ENCODE results near the gene MIPEP. TPM values are rescaled to one million over a fixed set of nuclear protein-coding genes. Genes with fewer than 3 reads are reported as not detected.

The MIPEP gene
- total and polyA plus RNA-seq, 4 donors = 3.6 to 9.1 (median 6.5) TPM

- Histone ChIP-seq H3K4me3 (ENCODE audit: low read length in 2 of 2) (no peak overlapping the region), H3K27me3 (ENCODE audit: control insufficient read depth in 1 of 2, insufficient read depth in 2 of 2, low read length in 1 of 2) (no peaks in the 10 kb centered on the region), H3K9me3 (ENCODE audit: control insufficient read depth, low read length) (no peaks in the 10 kb centered on the region), H3K4me1 (ENCODE audit: control insufficient read depth in 1 of 2, insufficient read depth in 2 of 2, low read length in 2 of 2) (no peaks in the 10 kb centered on the region), H3K36me3 (ENCODE audit: control insufficient read depth in 1 of 2, insufficient read depth in 2 of 2, low read length in 1 of 2) (no peaks in the 10 kb centered on the region), H3K27ac (ENCODE audit: low read depth in 1 of 2, low read length in 2 of 2) (no peak overlapping the region)
- intact Hi-C loops (cut with DNase I) = no loop called here
- WGBS, 2 donors = 97% methylated on average over 2 of the region's 2 CpGs
- ATAC-seq (ENCODE audit: low FRiP score) = no peak
- DNase-seq = no peak
These were observed 204.6 kb downstream of the MIPEP start for GRCh38 chr13:23684647-23685046.

DNA sequence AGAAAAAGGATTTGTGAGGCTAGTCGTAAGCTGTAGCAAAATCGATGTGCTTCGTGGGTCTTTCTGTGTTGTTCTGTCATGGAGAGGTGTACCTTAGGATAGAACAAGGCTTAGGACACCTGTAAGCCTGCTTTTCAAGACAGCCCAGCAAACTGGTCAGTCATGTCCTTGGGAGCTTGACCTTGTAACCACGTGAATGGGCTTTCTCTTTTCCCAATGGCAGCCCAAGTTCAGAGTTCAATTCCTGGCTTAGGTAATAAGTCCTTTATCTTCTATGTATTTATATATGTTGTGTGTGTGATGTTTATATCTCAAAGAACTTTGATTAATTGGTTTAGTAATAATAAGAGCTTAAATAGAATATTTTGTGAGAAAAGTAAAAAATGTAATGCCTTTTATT lies 206.1 kb downstream of the MIPEP start:
- 80 to 81% methylated on average over 4 of the region's 4 CpGs for WGBS, 2 donors
- intact Hi-C loops (cut with DNase I) = no loop called here
- no peak for ATAC-seq (ENCODE audit: low FRiP score)

DNA sequence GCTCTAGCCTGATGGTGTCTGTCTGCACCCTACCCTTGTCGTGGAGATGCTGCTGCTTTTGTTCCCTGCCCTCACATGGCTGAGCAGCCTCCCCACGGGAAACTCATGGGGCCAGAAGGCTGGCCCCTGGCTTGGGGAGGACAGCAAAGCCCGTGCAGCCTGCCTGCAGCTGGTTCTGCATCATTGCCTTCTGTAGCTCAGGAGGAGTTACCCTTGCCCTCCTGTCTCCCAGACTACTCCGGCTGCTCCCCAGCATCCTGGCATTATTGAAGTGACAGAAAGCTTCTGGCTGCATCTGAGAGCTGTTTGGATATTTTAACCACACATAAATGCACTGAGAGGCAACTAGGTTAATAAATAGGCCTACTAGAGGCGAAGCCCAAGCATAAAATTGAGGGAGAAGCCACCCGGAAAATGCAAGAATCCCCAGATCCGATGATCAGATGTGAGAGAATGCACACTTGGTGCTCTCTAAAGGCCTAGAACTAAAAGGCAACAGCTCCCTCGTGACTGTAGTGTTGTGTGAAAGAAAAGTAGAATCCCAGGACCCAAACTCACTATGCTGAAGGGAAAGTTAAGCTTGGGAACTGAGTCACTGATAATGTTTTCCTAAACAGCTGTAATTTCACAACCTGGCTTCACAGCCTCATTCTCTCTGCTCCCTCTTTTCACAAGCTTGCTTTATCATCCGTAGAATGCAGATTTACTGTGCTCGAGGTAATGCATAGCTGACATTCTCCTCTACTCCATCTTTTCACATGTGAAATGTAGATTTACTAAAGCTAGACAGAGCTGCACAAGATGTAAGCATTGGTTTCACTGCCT lies 208.1 kb downstream of the MIPEP start:
- H3K4me1 ChIP-seq (ENCODE audit: control insufficient read depth in 1 of 2, insufficient read depth in 2 of 2, low read length in 2 of 2) = no peaks in the 10 kb centered on the region

More for the DNA sequence above, 206.1 kb downstream of the MIPEP start:
- Histone ChIP-seq H3K9me3 (ENCODE audit: control insufficient read depth, low read length) (no peaks in the 10 kb centered on the region), H3K27me3 (ENCODE audit: control insufficient read depth in 1 of 2, insufficient read depth in 2 of 2, low read length in 1 of 2) (no peaks in the 10 kb centered on the region), H3K4me1 (ENCODE audit: control insufficient read depth in 1 of 2, insufficient read depth in 2 of 2, low read length in 2 of 2) (no peaks in the 10 kb centered on the region), H3K36me3 (ENCODE audit: control insufficient read depth in 1 of 2, insufficient read depth in 2 of 2, low read length in 1 of 2) (no peaks in the 10 kb centered on the region), H3K4me3 (ENCODE audit: low read length in 2 of 2) (no peak overlapping the region), H3K27ac (ENCODE audit: low read depth in 1 of 2, low read length in 2 of 2) (no peak overlapping the region)
- DNase-seq = no peak

More for the DNA sequence above, 208.1 kb downstream of the MIPEP start:
- intact Hi-C loops (cut with DNase I) = no loop called here
- H3K27me3 ChIP-seq (ENCODE audit: control insufficient read depth in 1 of 2, insufficient read depth in 2 of 2, low read length in 1 of 2) = no peaks in the 10 kb centered on the region
- H3K9me3 ChIP-seq (ENCODE audit: control insufficient read depth, low read length) = no peaks in the 10 kb centered on the region
- 80 to 83% methylated on average over 10 of the region's 10 CpGs for WGBS, 2 donors
- no peaks in the 10 kb centered on the region for H3K36me3 ChIP-seq (ENCODE audit: control insufficient read depth in 1 of 2, insufficient read depth in 2 of 2, low read length in 1 of 2)
- H3K27ac ChIP-seq (ENCODE audit: low read depth in 1 of 2, low read length in 2 of 2) = no peak overlapping the region
- ATAC-seq (ENCODE audit: low FRiP score) (no peak), DNase-seq (no peak)
- no peak overlapping the region for H3K4me3 ChIP-seq (ENCODE audit: low read length in 2 of 2)

Other genes starting within 250 kb of the MIPEP start
- under 1 TPM in 1 of 2 donors, not detected in 1; 0.93 TPM for gene C1QTNF9B, start 8.1 kb upstream of the MIPEP start, total RNA-seq
- gene C1QTNF9B, start 8.1 kb upstream of the MIPEP start, polyA plus RNA-seq = not detected